B cell (primary cell): Measurements from ENCODE around the gene KCNG4. TPM values are rescaled to one million over a fixed set of nuclear protein-coding genes. Genes with fewer than 3 reads are reported as not detected.

Experiments
- ATAC-seq: fragments of 200-7000 bp; cut with Tn5 transposase; one replicate; pipeline ENCODE4 v1.10.0; 2021; ENCODE audit warnings: low read depth, mild to moderate bottlenecking, moderate number of reproducible peaks, moderate library complexity
- CTCF ChIA-PET: fragments of 350-600 bp; sonication (Branson Sonifier 250); formaldehyde crosslinking; loops from one replicate; lab custom pipeline; 2021; ENCODE audit warnings: antibody characterized with exemption, inconsistent platforms; lab: Charles Lee
- POLR2A ChIA-PET: fragments of 350-600 bp; sonication (Branson Sonifier 250); formaldehyde crosslinking; loops from one replicate; lab custom pipeline; 2021; ENCODE audit warnings: antibody characterized with exemption; lab: Charles Lee
- DNase-seq: peaks from one replicate; pipeline ENCODE4 v3.0.0; 2013
- H2AFZ ChIP-seq: 2 replicates; pipeline ENCODE4 v1.6.1; 2012; ENCODE audit warnings: mild to moderate bottlenecking, low read depth, low read length; ENCODE audit not compliant: insufficient read depth, poor library complexity, severe bottlenecking
- H3K27ac ChIP-seq, 2 donors: 1 replicate in 1 of 2; 2 replicates in 1 of 2; pipeline ENCODE4 v1.5.1; 2012 to 2013; ENCODE audit warnings: low read length in 2 of 2, mild to moderate bottlenecking in 2 of 2, moderate library complexity in 1 of 2
- H3K27me3 ChIP-seq, 4 experiments: fragments of 200-600 bp in 1 of 4; sonication (generic) in 1 of 4; replicated peaks in 1 of 4; 1 replicate in 2 of 4; 2 replicates in 2 of 4; pipeline versions ENCODE4 v1.6.1 to v1.7.0; 2013 to 2016; ENCODE audit warnings: low read length in 3 of 4, mild to moderate bottlenecking in 2 of 4, mixed read lengths in 1 of 4, moderate library complexity in 1 of 4; ENCODE audit not compliant: insufficient read depth in 4 of 4, control insufficient read depth in 3 of 4; ENCODE audit errors: control extremely low read depth in 1 of 4
- H3K36me3 ChIP-seq, 2 experiments: replicated peaks in 1 of 2; 1 replicate in 1 of 2; 2 replicates in 1 of 2; pipeline versions ENCODE4 v1.6.1 to v1.7.1; 2013; ENCODE audit warnings: low read length in 1 of 2; ENCODE audit not compliant: insufficient read depth in 2 of 2, control insufficient read depth in 1 of 2; ENCODE audit errors: control extremely low read depth in 1 of 2, extremely low read depth in 1 of 2
- H3K4me1 ChIP-seq, 2 donors: fragments of 200-600 bp in 1 of 2; sonication (generic) in 1 of 2; 1 replicate in 1 of 2; 2 replicates in 1 of 2; pipeline versions ENCODE4 v1.5.1 to v1.6.1; 2013 to 2017; ENCODE audit warnings: low read length in 2 of 2; ENCODE audit not compliant: control insufficient read depth in 2 of 2, insufficient read depth in 2 of 2
- H3K4me2 ChIP-seq: replicated peaks from 2 replicates; pipeline ENCODE3; 2012; ENCODE audit warnings: mild to moderate bottlenecking, low read depth, low read length; ENCODE audit not compliant: poor library complexity, severe bottlenecking
- H3K4me3 ChIP-seq, 5 experiments: fragments of 200-600 bp in 1 of 5; sonication (generic) in 1 of 5; 1 replicate in 3 of 5; 2 replicates in 2 of 5; pipeline versions ENCODE4 v1.5.1 to v1.7.0; 2011 to 2016; ENCODE audit warnings: low read length in 4 of 5, mild to moderate bottlenecking in 4 of 5, low read depth in 2 of 5, control low read depth in 1 of 5, moderate library complexity in 1 of 5; ENCODE audit not compliant: insufficient read depth in 1 of 5; ENCODE audit errors: control extremely low read depth in 1 of 5, extremely low read depth in 1 of 5
- H3K79me2 ChIP-seq: fragments of 200-600 bp; sonication (generic); one replicate; pipeline ENCODE4 v1.6.0; 2016; ENCODE audit warnings: low read length; ENCODE audit not compliant: control insufficient read depth, insufficient read depth
- H3K9ac ChIP-seq: fragments of 200-600 bp; sonication (generic); 2 replicates; pipeline ENCODE4 v1.6.1; 2017; ENCODE audit warnings: mild to moderate bottlenecking, low read length, moderate library complexity
- H3K9me3 ChIP-seq, 3 donors: one replicate each; pipeline versions ENCODE4 v1.6.1 to v1.7.1; 2013; ENCODE audit warnings: low read length in 2 of 3; ENCODE audit not compliant: control insufficient read depth in 2 of 3, insufficient read depth in 1 of 3; ENCODE audit errors: control extremely low read depth in 1 of 3
- H4K20me1 ChIP-seq: 2 replicates; pipeline ENCODE4 v1.6.0; 2012; ENCODE audit warnings: mild to moderate bottlenecking, low read length; ENCODE audit not compliant: insufficient read depth, control insufficient read depth, poor library complexity, severe bottlenecking
- H3K27ac Mint-ChIP-seq: one replicate; pipeline ENCODE4 v1.8.0; 2021; ENCODE audit warnings: mixed read lengths
- H3K27me3 Mint-ChIP-seq: one replicate; pipeline ENCODE4 v1.8.0; 2021; ENCODE audit warnings: mixed read lengths
- H3K4me1 Mint-ChIP-seq: one replicate; pipeline ENCODE4 v1.8.0; 2021; ENCODE audit warnings: mixed read lengths
- H3K4me3 Mint-ChIP-seq: one replicate; pipeline ENCODE4 v1.8.0; 2021; ENCODE audit warnings: mixed read lengths
- H3K9me3 Mint-ChIP-seq: one replicate; pipeline ENCODE4 v1.8.0; 2022; ENCODE audit warnings: mixed read lengths; ENCODE audit not compliant: insufficient read depth
- EZH2 ChIP-seq: IDR thresholded peaks from 2 replicates; pipeline ENCODE4 v1.6.1; 2012; ENCODE audit warnings: borderline replicate concordance, low read depth, mild to moderate bottlenecking, moderate library complexity, low read length; ENCODE audit not compliant: insufficient read depth, poor library complexity, severe bottlenecking
- WGBS: methylation state at CpG from one replicate; pipeline ENCODE4 v1.1.5; 2013; ENCODE audit warnings: missing lambda C conversion rate; ENCODE audit not compliant: insufficient coverage; 5-methylcytosine and 5-hydroxymethylcytosine counted together
- intact Hi-C: fragments of 100-400 bp; cut with micrococcal nuclease; formaldehyde crosslinking; loops from one replicate; pipeline ENCODE4 v1.10.0; 2022
- polyA plus RNA-seq: library from polyadenylated mRNA; depleted of rRNA; stranded (reverse); fragments of >200 nt; gene quantifications from 2 replicates; pipeline ENCODE4 v1.2.3, GENCODE V29; 2012
- total RNA-seq, 2 donors: library from RNA; stranded (reverse); fragments of 120-200 nt in 1 of 2; gene quantifications; 1 replicate in 1 of 2; 2 replicates in 1 of 2; pipeline versions ENCODE4 v1.2.3 to v1.2.4, GENCODE V29; 2013 to 2022
- TF ChIP-seq, protein P1 (sequence below): fragments of 200-600 bp; IDR thresholded peaks from one replicate; pipeline ENCODE4 v1.8.0; 2022; ENCODE audit warnings: antibody characterized with exemption, mild to moderate bottlenecking

Gene KCNG4
- total and polyA plus RNA-seq, 2 donors (not counting 1 experiment from before 2014, with no cell fraction given), result not detected

DNA sequence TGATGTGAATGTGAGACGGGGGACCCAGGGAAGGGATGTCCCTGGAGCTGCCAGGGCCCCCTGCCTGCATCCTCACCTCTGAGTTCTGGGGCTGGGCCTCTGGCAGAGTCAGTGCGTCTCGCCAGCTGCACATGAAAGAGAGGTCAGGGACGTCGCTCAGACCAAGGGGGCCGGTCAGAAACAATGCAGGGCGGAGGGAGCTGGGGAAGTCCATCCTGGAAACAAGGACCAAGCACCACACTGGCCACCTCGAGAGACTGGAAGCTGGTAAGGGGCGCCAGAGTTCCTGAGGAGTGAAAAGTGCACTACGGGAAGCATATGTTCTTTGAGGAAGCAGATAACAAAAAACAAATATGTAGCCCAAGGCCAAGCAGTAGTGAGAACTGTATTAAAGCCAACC lies 55.0 kb downstream of the KCNG4 start:
- H3K4me3 ChIP-seq, result no peak overlapping the region
- TF ChIP-seq, protein P1, sequence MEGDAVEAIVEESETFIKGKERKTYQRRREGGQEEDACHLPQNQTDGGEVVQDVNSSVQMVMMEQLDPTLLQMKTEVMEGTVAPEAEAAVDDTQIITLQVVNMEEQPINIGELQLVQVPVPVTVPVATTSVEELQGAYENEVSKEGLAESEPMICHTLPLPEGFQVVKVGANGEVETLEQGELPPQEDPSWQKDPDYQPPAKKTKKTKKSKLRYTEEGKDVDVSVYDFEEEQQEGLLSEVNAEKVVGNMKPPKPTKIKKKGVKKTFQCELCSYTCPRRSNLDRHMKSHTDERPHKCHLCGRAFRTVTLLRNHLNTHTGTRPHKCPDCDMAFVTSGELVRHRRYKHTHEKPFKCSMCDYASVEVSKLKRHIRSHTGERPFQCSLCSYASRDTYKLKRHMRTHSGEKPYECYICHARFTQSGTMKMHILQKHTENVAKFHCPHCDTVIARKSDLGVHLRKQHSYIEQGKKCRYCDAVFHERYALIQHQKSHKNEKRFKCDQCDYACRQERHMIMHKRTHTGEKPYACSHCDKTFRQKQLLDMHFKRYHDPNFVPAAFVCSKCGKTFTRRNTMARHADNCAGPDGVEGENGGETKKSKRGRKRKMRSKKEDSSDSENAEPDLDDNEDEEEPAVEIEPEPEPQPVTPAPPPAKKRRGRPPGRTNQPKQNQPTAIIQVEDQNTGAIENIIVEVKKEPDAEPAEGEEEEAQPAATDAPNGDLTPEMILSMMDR, result no peak
- no peak for TF ChIP-seq EZH2
- H3K27ac Mint-ChIP-seq, result no peak overlapping the region
- H3K4me1 Mint-ChIP-seq, result peaks cover 22% of the 10 kb centered on the region
- DNase-seq (peak; percentile 4), ATAC-seq (no peak)
- H3K4me1 ChIP-seq, result peaks cover 7 to 10% of the 10 kb centered on the region in 2 donors
- 98% methylated on average over 10 of the region's 10 CpGs for WGBS
- CTCF ChIA-PET, result interaction anchor here (4.7 kb wide), 1 partner anchor 100 kb away, joined by 60 read pairs; no protein-coding TSS in a partner anchor
- H3K4me2 ChIP-seq, result no peak overlapping the region
- H2AFZ ChIP-seq, result no peak overlapping the region
- no peak overlapping the region for H3K27ac ChIP-seq
- peaks cover 41% of the 10 kb centered on the region for H3K79me2 ChIP-seq
- intact Hi-C loops, result loop anchor here (5.0 to 10.0 kb wide), 2 partner anchors 227 to 320 kb away; partner anchors contain the start of gene MEAK7
- POLR2A ChIA-PET, result no interaction called here
- no peaks in the 10 kb centered on the region for H3K9me3 Mint-ChIP-seq
- H3K4me3 Mint-ChIP-seq, result peak overlapping the region; percentile 96
- H4K20me1 ChIP-seq, result peaks cover 8% of the 10 kb centered on the region
- no peaks in the 10 kb centered on the region for H3K27me3 Mint-ChIP-seq
- no peak overlapping the region for H3K9ac ChIP-seq
- H3K9me3 ChIP-seq, result no peaks in the 10 kb centered on the region
- H3K36me3 ChIP-seq, result peaks cover 0 to 53% of the 10 kb centered on the region in 2 experiments
- H3K27me3 ChIP-seq, result no peaks in the 10 kb centered on the region

GRCh38 chr16:84183911-84184591 lies 55.8 kb downstream of the KCNG4 start:
- CTCF ChIA-PET, result no interaction called here
- peak overlapping the region; percentile 26 for H3K4me3 Mint-ChIP-seq
- WGBS, result 98% methylated on average over 11 of the region's 11 CpGs

More at GRCh38 chr16:84183911-84184591, 55.8 kb downstream of the KCNG4 start:
- H3K9me3 ChIP-seq, result no peaks in the 10 kb centered on the region
- Mint-ChIP-seq H3K27me3 (no peaks in the 10 kb centered on the region), H3K4me1 (peaks cover 22% of the 10 kb centered on the region), H3K9me3 (no peaks in the 10 kb centered on the region), H3K27ac (no peak overlapping the region)
- no peak overlapping the region for H3K4me2 ChIP-seq
- peaks cover 41% of the 10 kb centered on the region for H3K79me2 ChIP-seq
- POLR2A ChIA-PET, result no interaction called here
- intact Hi-C loops, result loop anchor here (10.0 kb wide), 1 partner anchor 321 kb away; the partner anchor contains the start of gene MEAK7
- peaks cover 7 to 10% of the 10 kb centered on the region in 2 donors for H3K4me1 ChIP-seq
- no peak overlapping the region for H3K4me3 ChIP-seq
- H2AFZ ChIP-seq, result no peak overlapping the region
- no peak for ATAC-seq
- H3K27ac ChIP-seq, result no peak overlapping the region
- no peak overlapping the region for H3K9ac ChIP-seq
- no peak for TF ChIP-seq EZH2
- TF ChIP-seq, protein P1, result no peak
- peaks cover 0 to 59% of the 10 kb centered on the region in 2 experiments for H3K36me3 ChIP-seq
- DNase-seq, result no peak
- no peaks in the 10 kb centered on the region for H3K27me3 ChIP-seq
- peaks cover 8% of the 10 kb centered on the region for H4K20me1 ChIP-seq
